Stomach smooth muscle (tissue), 2 donors: Measurements from ENCODE around the gene TRMT112.

Experiments
- H3K27ac ChIP-seq: one replicate; pipeline ENCODE4 v1.7.0; 2013; ENCODE audit warnings: mild to moderate bottlenecking, low read length, inconsistent platforms
- H3K27me3 ChIP-seq, 2 donors: one replicate each; pipeline ENCODE4 v1.7.0; 2013; ENCODE audit warnings: low read length in 2 of 2; ENCODE audit not compliant: insufficient read depth in 2 of 2, control insufficient read depth in 1 of 2
- H3K36me3 ChIP-seq, 2 donors: one replicate each; pipeline ENCODE4 v1.7.0; 2013; ENCODE audit warnings: low read length in 2 of 2; ENCODE audit not compliant: control insufficient read depth in 2 of 2, insufficient read depth in 2 of 2
- H3K4me1 ChIP-seq: one replicate; pipeline ENCODE4 v1.7.0; 2013; ENCODE audit warnings: low read length; ENCODE audit not compliant: control insufficient read depth, insufficient read depth
- H3K4me3 ChIP-seq, 2 donors: one replicate each; pipeline ENCODE4 v1.7.0; 2013; ENCODE audit warnings: low read length in 2 of 2
- H3K9ac ChIP-seq, 2 donors: one replicate each; pipeline ENCODE4 v1.7.0; 2013; ENCODE audit warnings: low read length in 2 of 2, mild to moderate bottlenecking in 1 of 2
- H3K9me3 ChIP-seq, 2 donors: one replicate each; pipeline ENCODE4 v1.7.0; 2013; ENCODE audit warnings: low read length in 2 of 2; ENCODE audit not compliant: control insufficient read depth in 2 of 2
- donor health status: healthy.
- donor health status: Pancreatic carcinoma.

TRMT112 gene

GRCh38 chr11:64339754-64340408 is 22.5 kb upstream of the TRMT112 start, which contains the start of gene CCDC88B:
Gene CCDC88B, plus strand, starts transcription at chr11:64340204. Its CDS starts 63 bp downstream, at chr11:64340267.
- H3K9ac ChIP-seq, result no peak within 1 kb of the TSS
- H3K4me3 ChIP-seq, result no peak within 1 kb of the TSS
- H3K27ac ChIP-seq, result no peak within 1 kb of the TSS
- no peaks in the 10 kb centered on the region for H3K27me3 ChIP-seq
- no peaks in the 10 kb centered on the region for H3K9me3 ChIP-seq
- peaks cover 11% of the 10 kb centered on the region for H3K4me1 ChIP-seq
- H3K36me3 ChIP-seq, result no peaks in the 10 kb centered on the region

GRCh38 chr11:64339286-64339685 is 21.9 kb upstream of the TRMT112 start:
- Histone ChIP-seq H3K4me1 (peaks cover 11% of the 10 kb centered on the region), H3K9ac (no peak overlapping the region)

GRCh38 chr11:64338716-64339115 is 21.4 kb upstream of the TRMT112 start:
- no peak overlapping the region for H3K27ac ChIP-seq
- H3K4me1 ChIP-seq, result peaks cover 11% of the 10 kb centered on the region
- no peak overlapping the region for H3K9ac ChIP-seq
- H3K27me3 ChIP-seq, result no peaks in the 10 kb centered on the region
- no peak overlapping the region for H3K4me3 ChIP-seq
- H3K36me3 ChIP-seq, result no peaks in the 10 kb centered on the region
- H3K9me3 ChIP-seq, result no peaks in the 10 kb centered on the region

More at GRCh38 chr11:64339286-64339685, 21.9 kb upstream of the TRMT112 start:
- no peak overlapping the region for H3K4me3 ChIP-seq
- H3K27me3 ChIP-seq, result no peaks in the 10 kb centered on the region
- H3K9me3 ChIP-seq, result no peaks in the 10 kb centered on the region
- H3K36me3 ChIP-seq, result no peaks in the 10 kb centered on the region
- H3K27ac ChIP-seq, result no peak overlapping the region

GRCh38 chr11:64337538-64338249 is 20.3 kb upstream of the TRMT112 start:
- Histone ChIP-seq H3K9me3 (no peaks in the 10 kb centered on the region), H3K27me3 (no peaks in the 10 kb centered on the region), H3K27ac (no peak overlapping the region), H3K4me3 (no peak overlapping the region), H3K9ac (no peak overlapping the region), H3K4me1 (peaks cover 11% of the 10 kb centered on the region), H3K36me3 (no peaks in the 10 kb centered on the region)

GRCh38 chr11:64334764-64335735 is 17.7 kb upstream of the TRMT112 start:
- Histone ChIP-seq H3K27ac (no peak overlapping the region), H3K9ac (no peak overlapping the region), H3K4me3 (no peak overlapping the region), H3K36me3 (no peaks in the 10 kb centered on the region), H3K27me3 (no peaks in the 10 kb centered on the region), H3K4me1 (peaks cover 8% of the 10 kb centered on the region), H3K9me3 (no peaks in the 10 kb centered on the region)

- Histone ChIP-seq H3K4me3 (no peak overlapping the region), H3K4me1 (peaks cover 8% of the 10 kb centered on the region), H3K36me3 (no peaks in the 10 kb centered on the region), H3K9ac (no peak overlapping the region), H3K27me3 (no peaks in the 10 kb centered on the region), H3K27ac (no peak overlapping the region), H3K9me3 (no peaks in the 10 kb centered on the region)
These were observed 16.2 kb upstream of the TRMT112 start for GRCh38 chr11:64333556-64333955.

- H3K4me1 ChIP-seq, result peaks cover 8% of the 10 kb centered on the region
- H3K36me3 ChIP-seq, result no peaks in the 10 kb centered on the region
- H3K9ac ChIP-seq, result no peak overlapping the region
- H3K4me3 ChIP-seq, result no peak overlapping the region
- no peaks in the 10 kb centered on the region for H3K9me3 ChIP-seq
- H3K27ac ChIP-seq, result no peak overlapping the region
- H3K27me3 ChIP-seq, result no peaks in the 10 kb centered on the region
These were observed 14.4 kb upstream of the TRMT112 start for GRCh38 chr11:64331569-64332371.

- H3K4me1 ChIP-seq, result peaks cover 8% of the 10 kb centered on the region
These were observed 13.5 kb upstream of the TRMT112 start for GRCh38 chr11:64330888-64331287.

GRCh38 chr11:64327993-64328392 is 10.6 kb upstream of the TRMT112 start:
- no peaks in the 10 kb centered on the region for H3K36me3 ChIP-seq
- no peaks in the 10 kb centered on the region for H3K27me3 ChIP-seq
- no peak overlapping the region for H3K27ac ChIP-seq
- H3K9me3 ChIP-seq, result no peaks in the 10 kb centered on the region
- H3K9ac ChIP-seq, result no peak overlapping the region
- H3K4me1 ChIP-seq, result peaks cover 8% of the 10 kb centered on the region
- H3K4me3 ChIP-seq, result no peak overlapping the region

More at GRCh38 chr11:64330888-64331287, 13.5 kb upstream of the TRMT112 start:
- Histone ChIP-seq H3K9me3 (no peaks in the 10 kb centered on the region), H3K9ac (no peak overlapping the region), H3K27me3 (no peaks in the 10 kb centered on the region), H3K27ac (no peak overlapping the region), H3K4me3 (no peak overlapping the region), H3K36me3 (no peaks in the 10 kb centered on the region)

GRCh38 chr11:64327375-64327774 is 10.0 kb upstream of the TRMT112 start:
- Histone ChIP-seq H3K9me3 (no peaks in the 10 kb centered on the region), H3K9ac (no peak overlapping the region), H3K4me3 (no peak overlapping the region), H3K4me1 (peaks cover 8% of the 10 kb centered on the region), H3K36me3 (no peaks in the 10 kb centered on the region), H3K27me3 (no peaks in the 10 kb centered on the region), H3K27ac (no peak overlapping the region)
